Natural killer cell (primary cell): Measurements from ENCODE around the gene MKRN2. TPM values are rescaled to one million over a fixed set of nuclear protein-coding genes. Genes with fewer than 3 reads are reported as not detected.

ENCODE experiments used
- ATAC-seq, 3 donors: fragments of 150-1000 bp in 2 of 3; fragments of 200-7000 bp in 1 of 3; cut with Tn5 transposase; 1 replicate in 1 of 3; 2 replicates in 2 of 3; pipeline ENCODE4 v1.10.0; 2021; ENCODE audit warnings: mild to moderate bottlenecking in 2 of 3, moderate library complexity in 2 of 3
- DNase-seq, 2 donors: peaks; one replicate each; pipeline versions ENCODE4 v3.0.0 to v3.0.0-alpha.2; 2013 to 2021; ENCODE audit warnings: mixed read lengths in 1 of 2
- H3K27ac ChIP-seq: one replicate; pipeline ENCODE4 v1.5.1; 2013; ENCODE audit warnings: mild to moderate bottlenecking, low read length
- H3K27me3 ChIP-seq: one replicate; pipeline ENCODE4 v1.6.1; 2013; ENCODE audit warnings: low read length; ENCODE audit not compliant: control insufficient read depth, insufficient read depth
- H3K36me3 ChIP-seq: one replicate; pipeline ENCODE4 v1.6.1; 2013; ENCODE audit warnings: low read length; ENCODE audit not compliant: control insufficient read depth, insufficient read depth
- H3K4me1 ChIP-seq: one replicate; pipeline ENCODE4 v1.6.1; 2013; ENCODE audit warnings: low read length; ENCODE audit not compliant: control insufficient read depth, insufficient read depth
- H3K4me3 ChIP-seq: one replicate; pipeline ENCODE4 v1.5.1; 2013; ENCODE audit warnings: low read length
- H3K9me3 ChIP-seq: one replicate; pipeline ENCODE4 v1.6.1; 2013; ENCODE audit warnings: low read length; ENCODE audit not compliant: control insufficient read depth, insufficient read depth
- H3K27ac Mint-ChIP-seq, 2 donors: one replicate each; pipeline ENCODE4 v1.8.0; 2022; ENCODE audit warnings: mild to moderate bottlenecking in 2 of 2, mixed read lengths in 2 of 2, moderate library complexity in 1 of 2
- H3K27me3 Mint-ChIP-seq, 2 donors: one replicate each; pipeline ENCODE4 v1.8.0; 2022; ENCODE audit warnings: low read depth in 2 of 2, mixed read lengths in 2 of 2
- H3K36me3 Mint-ChIP-seq: one replicate; pipeline ENCODE4 v1.8.0; 2022; ENCODE audit warnings: mixed read lengths
- H3K4me1 Mint-ChIP-seq, 2 donors: one replicate each; pipeline ENCODE4 v1.8.0; 2022; ENCODE audit warnings: mixed read lengths in 2 of 2
- H3K4me3 Mint-ChIP-seq: one replicate; pipeline ENCODE4 v1.8.0; 2022; ENCODE audit warnings: mild to moderate bottlenecking, moderate library complexity, mixed read lengths
- H3K9me3 Mint-ChIP-seq, 2 donors: one replicate each; pipeline ENCODE4 v1.8.0; 2022; ENCODE audit warnings: mixed read lengths in 2 of 2
- CTCF ChIP-seq: fragments of 200-600 bp; IDR thresholded peaks from one replicate; pipeline ENCODE4 v1.8.0; 2022; ENCODE audit warnings: antibody characterized with exemption
- WGBS: methylation state at CpG from one replicate; pipeline ENCODE4 v1.1.7; 2013; ENCODE audit warnings: missing lambda C conversion rate; ENCODE audit not compliant: insufficient coverage; 5-methylcytosine and 5-hydroxymethylcytosine counted together
- intact Hi-C: fragments of 100-400 bp; cut with micrococcal nuclease; formaldehyde crosslinking; loops from one replicate; pipeline ENCODE4 v1.14.2; 2022
- total RNA-seq, 4 donors: library from RNA; stranded (reverse); fragments of 120-200 nt in 1 of 4; gene quantifications; one replicate each; pipeline versions ENCODE4 v1.2.3 to v1.2.4, GENCODE V29; 2013 to 2022

Gene MKRN2
- total RNA-seq, 3 donors from 2014 or later (not counting 1 experiment from before 2014, with no cell fraction given) = 23.9 to 31.7 (median 29.4) TPM

DNA sequence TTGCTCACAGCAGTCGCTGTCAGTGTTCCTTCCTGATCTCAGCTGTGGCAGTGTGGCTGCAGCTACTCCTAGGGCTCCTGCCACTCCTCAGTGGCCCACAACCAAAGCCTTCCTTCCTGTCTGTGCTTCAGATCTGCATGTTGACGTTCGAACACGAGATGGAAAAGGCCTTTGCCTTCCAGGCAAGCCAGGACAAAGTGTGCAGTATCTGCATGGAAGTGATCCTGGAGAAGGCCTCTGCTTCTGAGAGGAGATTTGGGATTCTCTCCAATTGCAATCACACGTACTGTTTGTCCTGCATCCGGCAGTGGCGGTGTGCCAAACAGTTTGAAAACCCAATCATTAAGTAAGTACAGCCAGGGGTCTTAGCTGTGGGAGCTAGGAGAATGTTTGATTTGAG is 17.8 kb downstream of the MKRN2 start:
- Histone ChIP-seq H3K4me3 (no peak overlapping the region), H3K4me1 (no peaks in the 10 kb centered on the region), H3K9me3 (no peaks in the 10 kb centered on the region), H3K27ac (no peak overlapping the region), H3K27me3 (no peaks in the 10 kb centered on the region), H3K36me3 (peaks cover 77% of the 10 kb centered on the region)
- Mint-ChIP-seq H3K36me3 (peaks cover 41% of the 10 kb centered on the region), H3K4me3 (no peak overlapping the region), H3K9me3 (no peaks in the 10 kb centered on the region), H3K27ac (no peak overlapping the region), H3K4me1 (peaks cover 4 to 5% of the 10 kb centered on the region in 2 donors), H3K27me3 (no peaks in the 10 kb centered on the region)
- TF ChIP-seq CTCF = no peak
- intact Hi-C loops = no loop called here
- no peak for DNase-seq
- ATAC-seq = no peak
- 83% methylated on average over 7 of the region's 7 CpGs for WGBS

DNA sequence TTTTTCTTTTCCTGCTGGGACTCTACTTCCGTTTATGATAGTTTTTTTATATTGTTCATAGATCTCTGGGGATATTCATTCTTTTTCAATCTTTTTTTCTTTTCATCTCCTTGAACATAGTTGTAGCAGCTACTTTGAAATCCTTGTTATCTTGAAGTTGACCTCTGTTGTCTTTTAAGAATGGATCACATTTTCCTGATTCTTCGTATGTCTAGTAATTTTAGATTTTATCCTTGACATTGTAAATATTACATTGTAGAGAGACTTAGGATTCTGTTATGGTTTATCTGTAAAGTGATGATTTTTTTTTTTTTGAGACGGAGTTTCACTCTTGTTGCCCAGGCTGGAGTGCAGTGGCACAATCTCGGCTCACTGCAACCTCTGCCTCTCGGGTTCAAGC is 20.5 kb downstream of the MKRN2 start:
- no peaks in the 10 kb centered on the region for H3K4me1 ChIP-seq
- peak overlapping the region in 1 of 2 donors; percentile 3 for H3K27ac Mint-ChIP-seq
- no peak overlapping the region for H3K4me3 Mint-ChIP-seq
- peaks cover 73% of the 10 kb centered on the region for H3K36me3 ChIP-seq
- H3K27me3 Mint-ChIP-seq = no peaks in the 10 kb centered on the region
- no peak overlapping the region for H3K27ac ChIP-seq
- TF ChIP-seq CTCF = no peak
- no peak overlapping the region for H3K4me3 ChIP-seq
- H3K27me3 ChIP-seq = no peaks in the 10 kb centered on the region
- ATAC-seq (no peak), DNase-seq (no peak)
- peaks cover 28% of the 10 kb centered on the region for H3K36me3 Mint-ChIP-seq
- WGBS = 97% methylated on average over 4 of the region's 5 CpGs
- no peaks in the 10 kb centered on the region for H3K9me3 Mint-ChIP-seq
- intact Hi-C loops = no loop called here
- peaks cover 0 to 9% of the 10 kb centered on the region in 2 donors for H3K4me1 Mint-ChIP-seq
- no peaks in the 10 kb centered on the region for H3K9me3 ChIP-seq

DNA sequence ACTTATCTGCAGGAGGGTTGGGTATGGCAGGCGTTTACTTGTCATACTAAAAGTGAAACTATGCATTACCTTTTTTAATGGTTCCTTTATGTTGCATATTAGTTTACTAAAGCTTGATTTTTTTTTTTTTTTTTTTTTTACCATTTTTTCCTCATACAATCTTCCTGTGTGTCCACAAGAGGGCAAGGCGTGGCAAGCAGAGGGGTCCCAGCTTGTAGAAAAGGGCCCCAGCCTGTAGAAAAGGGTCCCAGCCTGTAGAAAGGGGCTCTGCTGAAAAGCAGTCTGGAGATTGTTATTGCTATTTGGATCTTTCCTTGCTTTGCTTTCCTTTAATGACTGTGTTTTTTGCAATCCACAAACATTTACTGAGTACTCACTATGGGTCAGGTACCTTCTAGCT is 21.9 kb downstream of the MKRN2 start:
- Mint-ChIP-seq H3K9me3 (no peaks in the 10 kb centered on the region), H3K4me1 (peaks cover 0 to 9% of the 10 kb centered on the region in 2 donors), H3K4me3 (no peak overlapping the region), H3K36me3 (peaks cover 28% of the 10 kb centered on the region), H3K27me3 (no peaks in the 10 kb centered on the region), H3K27ac (no peak overlapping the region)
- WGBS = 86% methylated on average over 1 of the region's 2 CpGs
- TF ChIP-seq CTCF = no peak
- H3K27me3 ChIP-seq = no peaks in the 10 kb centered on the region
- H3K9me3 ChIP-seq = no peaks in the 10 kb centered on the region
- no peak overlapping the region for H3K4me3 ChIP-seq
- ATAC-seq (no peak), DNase-seq (peak in 1 of 2 donors; percentile 26)
- intact Hi-C loops = no loop called here
- peaks cover 78% of the 10 kb centered on the region for H3K36me3 ChIP-seq
- no peaks in the 10 kb centered on the region for H3K4me1 ChIP-seq
- no peak overlapping the region for H3K27ac ChIP-seq

DNA sequence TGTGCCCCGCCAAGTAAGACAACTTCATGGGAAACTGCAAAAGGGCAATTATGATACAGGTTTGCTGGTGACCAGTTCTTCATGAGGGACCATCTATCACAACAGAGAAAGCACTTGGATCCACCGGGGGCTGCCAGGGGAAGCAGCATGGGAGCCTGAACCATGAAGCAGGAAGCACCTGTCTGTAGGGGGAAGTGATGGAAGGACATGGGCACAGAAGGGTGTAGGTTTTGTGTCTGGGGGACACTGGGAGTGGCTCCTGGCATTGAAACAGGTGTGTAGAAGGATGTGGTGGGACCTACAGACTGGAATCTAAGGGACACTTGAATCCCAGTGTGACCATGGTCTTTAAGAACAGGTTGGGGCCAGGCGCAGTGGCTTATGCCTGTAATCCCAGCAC is 22.6 kb downstream of the MKRN2 start:
- peaks cover 78% of the 10 kb centered on the region for H3K36me3 ChIP-seq
- H3K36me3 Mint-ChIP-seq = peaks cover 28% of the 10 kb centered on the region
- peak overlapping the region; percentile 70 to 85 for H3K27ac Mint-ChIP-seq
- H3K9me3 Mint-ChIP-seq = no peaks in the 10 kb centered on the region
- no peak for TF ChIP-seq CTCF
- no peaks in the 10 kb centered on the region for H3K27me3 ChIP-seq
- no peaks in the 10 kb centered on the region for H3K27me3 Mint-ChIP-seq
- no peak overlapping the region for H3K4me3 Mint-ChIP-seq
- 65% methylated on average over 3 of the region's 3 CpGs for WGBS
- peaks cover 0 to 9% of the 10 kb centered on the region in 2 donors for H3K4me1 Mint-ChIP-seq
- H3K27ac ChIP-seq = no peak overlapping the region
- no peak overlapping the region for H3K4me3 ChIP-seq
- intact Hi-C loops = no loop called here
- H3K4me1 ChIP-seq = no peaks in the 10 kb centered on the region
- DNase-seq (no peak), ATAC-seq (no peak)
- H3K9me3 ChIP-seq = no peaks in the 10 kb centered on the region
